Cortex of kidney (tissue), 1 donor: ENCODE data around the gene IPO11.

Experiments used
- DNase-seq: peaks from one replicate; lab custom pipeline; 2025; lab: John Stamatoyannopoulos, UW

Gene IPO11

GRCh38 chr5:62412549-62413329 lies at the start of gene IPO11:
Gene IPO11, plus strand, starts transcription at chr5:62412763. Its CDS starts 24,517 bp downstream, at chr5:62437280.
- peak; percentile 85 for DNase-seq

- DNase-seq: no peak
Observed at GRCh38 chr5:62369039-62369438, 43.5 kb upstream of the IPO11 start.

GRCh38 chr5:62371409-62371808 lies 41.2 kb upstream of the IPO11 start:
- DNase-seq: no peak

GRCh38 chr5:62372600-62372999 lies 40.0 kb upstream of the IPO11 start:
- no peak for DNase-seq

- DNase-seq: no peak
Observed at GRCh38 chr5:62373382-62373781, 39.2 kb upstream of the IPO11 start.

- no peak for DNase-seq
Observed at GRCh38 chr5:62374090-62374489, 38.5 kb upstream of the IPO11 start.

GRCh38 chr5:62375627-62376026 lies 36.9 kb upstream of the IPO11 start:
- no peak for DNase-seq

GRCh38 chr5:62376064-62376463 lies 36.5 kb upstream of the IPO11 start:
- DNase-seq: no peak

GRCh38 chr5:62385131-62385530 lies 27.4 kb upstream of the IPO11 start:
- DNase-seq: no peak

GRCh38 chr5:62385816-62386400 lies 26.7 kb upstream of the IPO11 start:
- DNase-seq: no peak

GRCh38 chr5:62386824-62387223 lies 25.7 kb upstream of the IPO11 start:
- DNase-seq: no peak

- no peak for DNase-seq
Observed at GRCh38 chr5:62395210-62395950, 17.2 kb upstream of the IPO11 start.

GRCh38 chr5:62403411-62404250 lies 8.9 kb upstream of the IPO11 start, which contains the start of gene DIMT1:
Gene DIMT1, minus strand, starts transcription at chr5:62403905. Its CDS starts 133 bp downstream, at chr5:62403772.
- DNase-seq: peak; percentile 58

- DNase-seq: no peak
Observed at GRCh38 chr5:62413711-62414110, 1.1 kb downstream of the IPO11 start.

- no peak for DNase-seq
Observed at GRCh38 chr5:62418462-62419076, 6.0 kb downstream of the IPO11 start.

GRCh38 chr5:62419609-62420008 lies 7.0 kb downstream of the IPO11 start:
- DNase-seq: no peak

GRCh38 chr5:62421414-62421813 lies 8.9 kb downstream of the IPO11 start:
- DNase-seq: no peak

- no peak for DNase-seq
Observed at GRCh38 chr5:62424763-62425162, 12.2 kb downstream of the IPO11 start.

GRCh38 chr5:62431735-62432620 lies 19.4 kb downstream of the IPO11 start:
- no peak for DNase-seq

GRCh38 chr5:62432621-62433064 lies 20.1 kb downstream of the IPO11 start:
- DNase-seq: no peak
